Osteocyte (in vitro differentiated cells): Measurements from ENCODE around the gene WIPF2. TPM values are rescaled to one million over a fixed set of nuclear protein-coding genes. Genes with fewer than 3 reads are reported as not detected.

ENCODE experiments used
- DNase-seq: peaks from one replicate; pipeline ENCODE4 v3.0.0; 2021; ENCODE audit warnings: mixed read lengths; ENCODE audit not compliant: unreplicated experiment; ENCODE audit errors: extremely low spot score
- H3K27ac Mint-ChIP-seq: one replicate; pipeline ENCODE4 v1.8.0; 2021; ENCODE audit warnings: mild to moderate bottlenecking, mixed read lengths; ENCODE audit not compliant: unreplicated experiment
- H3K27me3 Mint-ChIP-seq: one replicate; pipeline ENCODE4 v1.8.0; 2021; ENCODE audit warnings: mixed read lengths; ENCODE audit not compliant: unreplicated experiment
- H3K36me3 Mint-ChIP-seq: one replicate; pipeline ENCODE4 v1.8.0; 2021; ENCODE audit warnings: mixed read lengths; ENCODE audit not compliant: unreplicated experiment
- H3K4me1 Mint-ChIP-seq: one replicate; pipeline ENCODE4 v1.8.0; 2021; ENCODE audit warnings: mixed read lengths; ENCODE audit not compliant: unreplicated experiment
- H3K4me3 Mint-ChIP-seq: one replicate; pipeline ENCODE4 v1.8.0; 2021; ENCODE audit warnings: mild to moderate bottlenecking, moderate library complexity, mixed read lengths; ENCODE audit not compliant: unreplicated experiment
- H3K9me3 Mint-ChIP-seq: one replicate; pipeline ENCODE4 v1.8.0; 2021; ENCODE audit warnings: mixed read lengths; ENCODE audit not compliant: unreplicated experiment
- CTCF ChIP-seq: fragments of 200-600 bp; sonication (generic); IDR thresholded peaks from 2 replicates; pipeline ENCODE4 v1.5.0; 2021; ENCODE audit warnings: antibody characterized with exemption, mild to moderate bottlenecking, moderate library complexity
- microRNA-seq: library from miRNA; unstranded; fragments of <30 nt; microRNA quantifications from one replicate; pipeline ENCODE4 v1.1.0, GENCODE V29; 2020; ENCODE audit not compliant: unreplicated experiment
- total RNA-seq: library from RNA; stranded (reverse); gene quantifications from 2 replicates; pipeline ENCODE4 v1.2.1, GENCODE V29; 2021

The WIPF2 gene
- total RNA-seq, 1 donor from 2014 or later, result 28.3 TPM

- Mint-ChIP-seq H3K27ac (peak overlapping the region; percentile 81), H3K4me1 (peaks cover 76% of the 10 kb centered on the region), H3K9me3 (no peaks in the 10 kb centered on the region), H3K36me3 (peaks cover 15% of the 10 kb centered on the region), H3K27me3 (no peaks in the 10 kb centered on the region), H3K4me3 (peak overlapping the region; percentile 52)
- no peak for DNase-seq
- no peak for TF ChIP-seq CTCF
Observed at GRCh38 chr17:40330850-40331470, 111.9 kb downstream of the WIPF2 start.

GRCh38 chr17:40331743-40332641 lies 112.9 kb downstream of the WIPF2 start:
- Mint-ChIP-seq H3K27me3 (no peaks in the 10 kb centered on the region), H3K36me3 (peaks cover 15% of the 10 kb centered on the region), H3K27ac (peak overlapping the region; percentile 81), H3K4me3 (peak overlapping the region; percentile 56), H3K4me1 (peaks cover 68% of the 10 kb centered on the region), H3K9me3 (no peaks in the 10 kb centered on the region)
- no peak for TF ChIP-seq CTCF
- peak; percentile 94 for DNase-seq

Small RNA genes within 50 kb of the gene (microRNA-seq; reads per million reads assigned to microRNA genes)
- not detected for gene MIR6867

Other genes starting within 250 kb of the WIPF2 start
- gene PSMD3, start 238.5 kb upstream of the WIPF2 start, total RNA-seq, result 96.9 and 104 TPM in 2 replicates
- gene CSF3, start 203.9 kb upstream of the WIPF2 start, total RNA-seq, result not detected in 2 replicates
- 74.5 and 96.2 TPM in 2 replicates for gene MED24, start 164.9 kb upstream of the WIPF2 start, total RNA-seq
- 44.6 and 46.3 TPM in 2 replicates for gene THRA, start 156.3 kb upstream of the WIPF2 start, total RNA-seq
- 6.1 and 6.9 TPM in 2 replicates for gene NR1D1, start 118.7 kb upstream of the WIPF2 start, total RNA-seq
- 85.9 and 86.8 TPM in 2 replicates for gene MSL1, start 97.3 kb upstream of the WIPF2 start, total RNA-seq
- 87.5 and 90.9 TPM in 2 replicates for gene CASC3, start 78.8 kb upstream of the WIPF2 start, total RNA-seq
- gene RAPGEFL1, start 41.8 kb upstream of the WIPF2 start, total RNA-seq, result 5.7 and 6.8 TPM in 2 replicates
- gene CDC6, start 68.6 kb downstream of the WIPF2 start, total RNA-seq, result 6.7 and 10.8 TPM in 2 replicates
- 62.6 and 65.2 TPM in 2 replicates for gene RARA, start 89.9 kb downstream of the WIPF2 start, total RNA-seq
- gene GJD3, start 145.4 kb downstream of the WIPF2 start, total RNA-seq, result 0.40 TPM in 1 of 2 replicates, not detected in the other
- gene TOP2A, start 198.6 kb downstream of the WIPF2 start, total RNA-seq, result 41.9 and 43.3 TPM in 2 replicates
- 2,074 and 2,132 TPM in 2 replicates for gene IGFBP4, start 224.1 kb downstream of the WIPF2 start, total RNA-seq